Stimulated activated CD4-positive, alpha-beta T cell treated with anti-CD3 and anti-CD28 coated beads, Interleukin-12 subunit alpha, Interleukin-12 subunit beta, amount 100 ng/mL, for 48 hours (primary cell): ENCODE data around the gene A4GNT.
A peak's percentile ranks its signal among the peaks of the same experiment; 100 is the strongest.
"Not testable (repeated sequence)": the region's sequence is repeated elsewhere in the genome, so short reads cannot be mapped to it uniquely, and the experiment has no call there.

Experiments used
- DNase-seq, 3 donors: peaks; one replicate each; pipeline ENCODE4 v3.0.0-alpha.2; 2020; ENCODE audit warnings: low read depth in 2 of 3, low spot score in 1 of 3

Gene A4GNT

GRCh38 chr3:138119423-138119766, 12.8 kb downstream of the A4GNT start:
- no peak for DNase-seq

- DNase-seq: peak; percentile 34 to 68 (median 44)
Measured at GRCh38 chr3:138118612-138119422, 13.4 kb downstream of the A4GNT start.

- peak in 1 of 3 donors; percentile 8 for DNase-seq
Measured at GRCh38 chr3:138114988-138115971, 16.9 kb downstream of the A4GNT start, which contains the start of gene DZIP1L. TSS of gene DZIP1L (minus strand) at chr3:138115608. CDS start at chr3:138103971, 11,637 bp downstream.

- no peak for DNase-seq
Measured at GRCh38 chr3:138114431-138114918, 17.7 kb downstream of the A4GNT start.

- no peak for DNase-seq
Measured at GRCh38 chr3:138113326-138113725, 18.9 kb downstream of the A4GNT start.

- DNase-seq: no peak
Measured at GRCh38 chr3:138112362-138112761, 19.8 kb downstream of the A4GNT start.

- DNase-seq: no peak
Measured at GRCh38 chr3:138105598-138105997, 26.6 kb downstream of the A4GNT start.

- no peak for DNase-seq
Measured at GRCh38 chr3:138103466-138103865, 28.7 kb downstream of the A4GNT start.

GRCh38 chr3:138101351-138101940, 30.7 kb downstream of the A4GNT start:
- not testable (repeated sequence) for DNase-seq

GRCh38 chr3:138099417-138099816, 32.8 kb downstream of the A4GNT start:
- no peak for DNase-seq

GRCh38 chr3:138097192-138098172, 34.7 kb downstream of the A4GNT start:
- no peak for DNase-seq

GRCh38 chr3:138093721-138094120, 38.5 kb downstream of the A4GNT start:
- DNase-seq: no peak

GRCh38 chr3:138092023-138092422, 40.2 kb downstream of the A4GNT start:
- DNase-seq: no peak

- no peak for DNase-seq
Measured at GRCh38 chr3:138089091-138089490, 43.1 kb downstream of the A4GNT start.

GRCh38 chr3:138085745-138086144, 46.4 kb downstream of the A4GNT start:
- DNase-seq: not testable (repeated sequence)

GRCh38 chr3:138084196-138084595, 48.0 kb downstream of the A4GNT start:
- no peak for DNase-seq

- no peak for DNase-seq
Measured at GRCh38 chr3:138082992-138083386, 49.2 kb downstream of the A4GNT start.

- DNase-seq: peak in 1 of 3 donors; percentile 13
Measured at GRCh38 chr3:138082085-138082991, 49.9 kb downstream of the A4GNT start.
